HG02970 (cell line): Measurements from ENCODE around the gene PAX5.

Experiments used
- ATAC-seq: cut with Tn5 transposase; IDR thresholded peaks from one replicate; pipeline ENCODE4 v1.9.1; 2021; ENCODE audit warnings: mild to moderate bottlenecking, moderate library complexity, moderate number of reproducible peaks; ENCODE audit not compliant: unreplicated experiment, low FRiP score

Gene PAX5

DNA sequence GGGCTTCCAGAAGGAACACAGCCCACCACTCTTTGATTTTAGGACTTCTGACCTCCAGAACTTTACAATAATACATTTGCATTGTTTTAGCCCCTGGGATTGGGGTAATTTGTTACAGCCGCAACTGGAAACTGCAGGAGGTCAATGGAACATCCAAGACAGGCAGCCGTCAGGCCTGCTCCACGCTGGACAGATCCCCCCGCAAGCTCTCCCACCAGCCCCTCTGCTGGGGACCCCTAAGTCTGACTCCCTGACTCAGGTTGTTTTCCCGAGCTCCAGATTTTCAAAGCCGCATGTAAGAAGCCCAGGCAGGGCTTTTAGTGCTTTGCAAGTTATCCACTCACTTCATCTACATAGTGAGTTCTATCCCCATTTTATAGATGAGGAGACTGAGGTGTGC is 127.6 kb downstream of the PAX5 start:
- ATAC-seq: no peak

DNA sequence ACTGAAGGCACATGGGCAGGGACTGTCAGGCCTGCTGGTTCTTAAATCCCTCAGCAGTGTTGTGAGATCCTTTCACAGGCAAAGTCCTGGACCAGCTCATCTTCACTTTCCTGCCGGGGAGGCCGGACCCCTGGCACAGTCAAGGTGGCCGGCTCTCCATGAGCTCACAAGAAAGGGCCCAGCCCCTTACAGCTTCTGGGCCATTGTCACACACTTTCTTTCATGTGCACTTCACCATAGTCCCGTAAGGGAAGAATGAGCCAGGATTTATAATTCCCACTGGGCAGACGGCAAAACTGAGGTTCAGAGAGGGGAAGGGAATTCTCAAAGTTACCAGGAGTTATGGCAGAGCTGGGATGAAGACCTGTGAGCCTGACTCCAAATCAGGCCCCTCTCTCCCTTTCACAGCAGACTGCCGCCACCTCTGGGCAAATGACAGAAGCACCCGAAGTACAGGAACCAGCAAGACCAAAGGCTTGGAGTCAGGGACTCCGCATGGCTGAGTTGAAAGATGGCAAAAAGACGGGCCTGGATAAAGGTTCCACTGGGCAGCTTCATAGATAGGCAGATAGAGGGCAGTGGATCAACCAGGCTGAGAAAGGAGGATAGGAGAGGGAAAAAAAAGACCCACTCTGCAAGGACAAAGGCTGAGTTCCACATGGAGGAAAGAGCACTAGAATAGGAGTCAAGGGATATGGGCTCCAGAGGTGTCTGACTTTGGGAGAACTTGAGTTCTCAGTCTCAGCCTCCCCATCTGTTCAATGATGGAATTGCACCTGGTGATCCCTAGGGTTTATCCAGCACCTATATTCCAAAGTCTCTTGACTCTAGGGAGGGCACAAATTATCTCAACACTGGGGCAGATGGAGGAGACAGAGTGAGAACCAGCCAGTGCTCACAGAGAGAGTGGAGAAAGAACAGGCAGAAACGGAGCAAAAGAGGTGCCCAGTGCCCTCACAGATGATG is 128.7 kb downstream of the PAX5 start:
- ATAC-seq: no peak

DNA sequence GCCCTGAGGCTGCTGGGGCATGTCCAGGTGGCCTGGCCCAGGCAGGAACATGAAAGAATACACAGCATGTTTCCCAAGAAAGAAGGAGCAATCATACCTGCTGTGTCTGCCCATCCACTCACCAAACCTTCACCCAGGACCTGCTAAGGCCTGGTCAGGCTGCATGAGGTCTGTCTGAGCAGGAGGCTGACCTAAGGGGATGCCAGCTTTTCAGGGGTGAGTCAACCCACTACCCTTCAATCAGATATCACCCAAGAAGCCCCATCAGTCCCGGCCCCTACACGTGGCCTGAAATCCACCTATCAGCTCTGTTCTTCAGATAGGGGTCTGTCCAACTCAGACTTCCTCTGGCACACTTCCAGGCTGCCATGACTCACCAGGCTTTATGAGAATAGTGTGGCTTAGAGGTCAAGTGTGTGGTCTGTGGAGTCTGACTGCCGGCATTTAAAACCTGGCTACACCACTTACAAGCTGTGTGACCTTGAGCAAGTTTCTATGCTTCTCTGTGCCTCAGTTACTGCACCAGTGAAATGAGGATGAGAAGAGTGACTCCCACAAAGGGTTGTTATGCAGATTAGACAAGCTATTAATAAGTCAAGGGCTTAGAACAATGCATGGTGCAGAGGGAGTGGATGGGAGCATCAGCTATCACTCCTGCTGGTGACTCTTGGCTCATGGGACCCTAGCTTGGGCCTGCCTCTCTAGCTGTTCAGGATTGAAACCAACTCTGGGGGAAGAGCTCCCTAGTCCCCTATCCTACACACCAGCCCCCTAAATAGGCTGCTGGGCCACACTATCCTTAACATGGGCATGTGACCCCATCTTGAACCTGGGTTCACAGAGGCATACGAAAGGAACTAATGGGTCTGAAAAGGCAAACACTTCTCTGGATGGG is 130.3 kb downstream of the PAX5 start:
- no peak for ATAC-seq

DNA sequence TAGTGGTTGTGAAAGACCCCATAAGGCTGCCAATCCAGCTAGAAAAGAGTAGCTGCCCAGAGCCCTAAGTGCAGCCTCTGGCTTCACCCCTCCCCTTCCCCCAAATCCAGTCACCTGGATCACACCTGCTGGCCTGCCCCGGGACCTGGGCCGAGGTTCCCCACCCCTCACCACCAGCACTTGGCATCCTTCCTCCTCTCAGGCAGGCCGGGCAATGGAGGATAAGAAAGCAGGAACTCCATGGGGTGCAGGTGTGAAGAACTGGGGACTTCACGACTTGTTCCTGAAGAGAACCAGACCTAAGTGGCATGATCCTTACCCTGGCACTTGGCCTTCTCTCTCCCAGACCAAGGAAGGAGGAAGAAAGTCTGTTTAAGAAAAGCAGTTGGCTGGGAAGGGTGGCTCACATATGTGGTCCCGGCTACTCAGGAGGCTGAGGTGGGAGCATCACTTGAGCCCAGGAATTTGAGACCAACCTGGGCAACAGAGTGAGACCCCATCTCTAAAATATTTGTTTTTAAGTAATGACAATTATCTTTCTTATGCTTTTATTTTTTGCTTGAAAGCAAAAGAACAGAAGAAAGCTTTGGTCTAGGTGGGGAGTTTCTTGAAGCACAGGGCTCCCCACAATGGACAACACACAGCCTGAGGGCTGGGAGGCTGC is 131.1 kb downstream of the PAX5 start:
- no peak for ATAC-seq

DNA sequence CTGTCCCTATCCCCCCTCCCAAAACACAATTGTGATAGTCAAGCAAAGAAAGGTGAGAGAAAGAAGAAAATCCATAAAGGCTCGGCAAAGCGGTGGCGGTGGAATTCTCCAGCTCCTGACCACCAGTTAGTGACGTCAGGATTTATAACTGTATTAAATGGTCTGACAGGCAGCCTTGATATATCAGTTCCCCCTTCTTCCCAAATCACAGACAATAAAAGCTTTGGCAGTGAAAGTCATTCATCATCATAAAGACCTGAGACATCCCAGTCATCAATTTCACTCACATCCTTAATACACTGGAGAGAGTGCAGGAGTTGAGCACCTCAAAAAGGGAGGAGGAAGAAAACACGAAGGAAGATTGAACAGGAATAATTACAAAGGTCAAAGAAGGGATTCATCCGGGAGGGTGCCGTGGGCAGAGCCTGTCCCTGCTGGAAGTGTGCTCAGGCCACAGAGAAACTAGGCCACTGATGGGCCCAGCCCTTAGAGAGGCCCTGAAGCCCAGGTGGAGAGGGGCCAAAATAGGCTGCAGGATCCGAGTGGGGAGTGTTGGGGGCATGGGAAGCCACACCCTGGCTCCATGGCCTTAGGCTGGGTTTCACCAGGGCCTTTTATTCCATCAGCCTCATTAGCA is 131.9 kb downstream of the PAX5 start:
- ATAC-seq: no peak

DNA sequence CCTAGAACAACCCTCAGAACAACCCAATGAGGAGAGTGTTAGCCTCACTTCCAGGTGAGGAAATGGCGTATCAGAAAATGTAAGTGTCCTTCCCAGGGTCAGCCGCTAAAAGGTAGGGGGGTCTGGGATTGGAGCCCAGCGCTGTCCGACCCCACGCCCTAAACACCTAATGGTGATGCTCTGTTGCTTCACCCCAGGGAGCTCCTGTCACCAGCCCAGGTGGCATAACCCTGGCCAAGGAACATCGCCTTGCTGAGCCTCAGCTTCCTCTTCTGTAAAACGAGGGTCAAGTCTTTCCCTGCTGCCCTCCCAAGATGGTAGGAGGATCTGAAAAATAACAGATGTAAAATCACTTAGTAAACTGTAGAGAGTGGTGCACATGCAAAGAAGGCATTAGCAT is 132.5 kb downstream of the PAX5 start:
- ATAC-seq: no peak

DNA sequence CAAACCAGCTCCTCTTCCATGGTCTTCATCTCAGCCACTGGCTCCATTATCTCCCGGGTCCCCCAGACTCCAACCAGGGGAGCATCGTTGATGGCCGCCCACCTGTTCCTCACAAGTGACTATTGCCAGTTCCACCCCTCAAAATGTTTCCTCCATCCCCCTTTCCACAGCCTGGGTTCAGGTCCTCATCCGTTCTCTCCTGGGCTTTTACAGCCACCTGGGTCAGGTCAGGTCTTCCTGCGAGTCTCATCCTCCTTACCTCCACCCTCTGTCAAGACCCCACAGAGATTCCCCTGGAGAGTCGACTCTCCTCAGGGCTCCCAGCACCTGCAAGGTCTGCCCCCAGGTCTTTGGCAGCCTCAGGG is 133.2 kb downstream of the PAX5 start:
- ATAC-seq: no peak

DNA sequence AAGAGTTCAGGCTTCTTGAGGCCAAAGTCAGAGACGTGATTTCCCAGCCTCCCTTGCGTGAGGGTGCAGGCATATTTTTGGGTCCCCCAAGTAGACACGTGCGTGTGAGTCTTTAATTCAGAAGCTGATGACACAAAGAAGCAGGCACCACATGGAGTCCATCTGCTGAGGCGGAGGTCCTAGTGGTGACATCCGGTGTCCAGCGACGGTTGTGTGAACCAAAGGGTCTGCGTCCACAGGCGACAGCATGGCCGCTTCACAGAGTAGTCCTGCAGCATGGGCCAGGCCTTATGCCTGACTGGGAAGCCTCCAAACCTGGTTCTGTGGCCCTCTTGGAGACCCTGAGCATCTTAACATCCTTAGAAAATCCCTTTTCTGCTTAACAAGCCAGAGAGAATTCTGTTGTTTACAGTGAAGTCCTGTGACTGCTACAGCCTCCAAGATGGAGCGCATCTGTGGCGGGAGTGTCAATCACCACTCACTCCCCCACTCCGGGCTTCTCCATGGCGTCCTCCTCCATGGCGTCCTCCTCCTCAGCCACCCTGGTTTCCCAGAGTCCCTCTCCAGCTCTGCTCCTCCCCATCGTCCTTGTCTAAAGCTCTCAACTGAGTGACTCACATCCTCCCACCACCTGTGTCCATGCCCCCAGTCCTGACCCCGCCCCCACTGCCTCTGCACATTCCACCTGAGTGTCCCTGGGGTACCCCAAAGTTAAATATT is 133.8 kb downstream of the PAX5 start:
- ATAC-seq: no peak

DNA sequence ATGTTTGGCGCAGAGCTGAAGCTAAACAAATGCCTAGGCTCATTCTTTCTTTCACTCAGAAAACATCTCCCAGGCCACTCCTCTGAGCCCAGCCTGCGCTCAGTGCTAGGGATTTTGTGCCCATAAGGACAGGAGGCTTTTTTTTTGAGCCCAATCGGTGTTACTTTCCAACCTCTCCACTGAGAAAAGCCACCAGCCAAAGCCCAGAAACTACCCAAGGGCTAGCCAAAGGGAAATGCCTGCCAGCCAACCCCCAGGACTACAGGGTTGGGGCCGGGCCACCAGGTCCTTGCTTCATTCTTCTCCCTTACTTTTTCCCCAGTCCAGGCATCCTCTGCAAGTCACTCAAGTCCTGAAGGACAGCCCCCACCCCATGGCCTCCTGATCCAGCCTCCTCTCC is 134.7 kb downstream of the PAX5 start:
- ATAC-seq: no peak

DNA sequence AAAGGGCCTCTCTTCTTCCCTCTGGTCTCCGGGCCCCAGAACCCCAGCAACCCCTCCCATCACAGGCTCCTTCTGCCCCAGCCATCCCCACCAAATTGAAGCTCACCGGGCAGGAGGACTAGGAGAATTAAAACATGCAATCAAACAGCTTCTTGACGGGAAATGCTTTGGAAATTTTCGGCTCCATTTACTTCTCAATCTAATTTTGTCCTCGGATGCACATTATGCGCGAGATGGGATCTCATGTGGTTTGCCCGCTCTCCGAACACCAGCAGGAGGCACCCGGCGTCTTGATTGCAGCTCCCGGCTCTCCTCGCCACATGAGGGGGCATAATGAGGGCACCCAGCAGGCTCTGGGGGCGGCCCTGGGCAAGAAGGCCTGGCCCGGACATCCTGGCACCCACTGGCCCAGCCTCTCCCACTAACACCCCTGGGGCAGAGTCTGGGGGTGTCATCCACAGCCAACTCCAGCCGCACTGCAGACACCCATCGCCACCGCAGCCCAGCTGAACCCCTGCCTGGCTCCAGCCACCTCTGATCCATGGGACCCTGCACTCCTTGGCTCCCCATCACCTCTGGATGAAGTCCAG is 135.5 kb downstream of the PAX5 start:
- ATAC-seq: no peak

DNA sequence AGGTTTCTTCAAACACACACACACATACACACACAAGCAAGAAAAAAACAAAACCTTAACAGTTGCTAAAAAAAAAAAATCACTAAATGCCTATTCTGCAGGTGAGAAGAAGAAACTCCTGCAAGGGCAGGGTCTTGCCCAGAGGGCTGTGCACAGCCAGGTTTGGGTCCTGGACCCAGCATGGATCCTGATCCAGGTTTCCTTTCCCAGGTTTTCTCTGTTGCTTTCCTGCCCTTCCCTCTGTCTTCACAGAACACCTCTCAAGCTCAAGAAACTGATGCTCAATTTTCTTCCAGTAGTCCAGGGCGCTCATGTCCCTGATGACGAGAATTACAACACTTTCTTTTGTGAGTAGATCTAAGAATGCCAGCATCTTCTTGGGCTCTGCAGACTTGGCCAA is 136.6 kb downstream of the PAX5 start:
- no peak for ATAC-seq

DNA sequence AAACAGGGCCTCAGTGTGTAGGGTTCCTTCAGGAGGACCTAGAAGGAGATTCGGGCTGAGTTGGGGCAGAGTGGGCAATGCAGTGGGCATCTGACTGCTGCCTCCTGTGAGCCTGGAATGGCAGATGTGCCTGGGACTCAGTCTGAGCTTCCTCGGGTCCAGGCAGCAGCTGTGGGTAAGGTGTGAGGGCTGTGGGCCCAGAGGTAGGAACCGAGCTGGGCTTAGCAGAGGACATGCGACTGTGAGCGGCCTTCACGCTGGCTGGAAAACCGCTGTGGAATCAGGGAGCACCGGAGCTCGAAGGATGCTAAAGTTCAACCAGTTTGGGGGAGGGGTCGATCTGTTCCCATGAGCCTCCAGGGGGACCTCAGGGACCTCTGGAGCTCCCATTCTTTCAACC is 137.0 kb downstream of the PAX5 start:
- no peak for ATAC-seq

DNA sequence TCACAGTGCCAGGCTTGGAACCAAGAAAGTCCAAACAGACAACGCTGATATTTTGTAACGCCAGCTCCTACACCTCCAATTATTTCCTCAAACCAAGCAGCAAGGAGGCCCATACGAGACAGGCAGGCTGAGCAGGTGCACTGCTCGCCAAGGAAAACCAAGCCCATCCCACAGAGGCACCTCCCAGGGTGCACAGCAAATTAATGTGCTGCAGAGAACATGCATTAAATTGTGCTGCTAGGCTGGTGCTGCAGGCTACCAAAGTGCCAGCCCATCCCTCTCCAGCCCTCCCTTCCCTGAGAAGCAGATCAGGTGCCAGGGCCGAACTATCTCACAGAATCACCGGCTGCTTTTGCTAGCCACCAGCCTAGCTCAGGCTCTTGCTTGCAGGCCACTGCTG is 137.8 kb downstream of the PAX5 start:
- no peak for ATAC-seq

DNA sequence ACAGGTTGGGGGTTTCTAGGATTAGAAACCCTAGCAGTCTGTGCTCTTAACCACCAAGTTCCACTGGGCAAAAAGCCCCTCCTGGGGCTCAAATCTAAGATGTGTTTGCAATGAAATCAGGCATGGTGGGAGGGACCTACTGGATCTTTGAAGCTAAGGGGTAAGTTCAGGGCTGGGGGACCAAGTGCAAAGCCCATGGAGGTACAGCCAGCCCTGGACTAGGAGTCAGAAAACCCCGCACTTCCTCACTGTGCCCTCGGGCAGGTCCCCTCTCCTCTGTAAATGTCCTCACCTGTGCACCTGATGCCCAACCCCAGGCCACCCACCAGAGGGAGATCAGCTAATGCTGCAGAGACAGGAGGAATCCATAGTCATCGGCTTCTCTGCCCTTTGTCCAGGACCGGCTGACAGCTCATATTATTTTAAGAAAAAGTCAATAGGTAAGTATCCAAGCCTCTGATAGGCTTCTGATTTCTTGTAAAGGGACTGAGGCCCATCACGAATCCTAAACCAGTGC is 138.3 kb downstream of the PAX5 start:
- ATAC-seq: no peak

DNA sequence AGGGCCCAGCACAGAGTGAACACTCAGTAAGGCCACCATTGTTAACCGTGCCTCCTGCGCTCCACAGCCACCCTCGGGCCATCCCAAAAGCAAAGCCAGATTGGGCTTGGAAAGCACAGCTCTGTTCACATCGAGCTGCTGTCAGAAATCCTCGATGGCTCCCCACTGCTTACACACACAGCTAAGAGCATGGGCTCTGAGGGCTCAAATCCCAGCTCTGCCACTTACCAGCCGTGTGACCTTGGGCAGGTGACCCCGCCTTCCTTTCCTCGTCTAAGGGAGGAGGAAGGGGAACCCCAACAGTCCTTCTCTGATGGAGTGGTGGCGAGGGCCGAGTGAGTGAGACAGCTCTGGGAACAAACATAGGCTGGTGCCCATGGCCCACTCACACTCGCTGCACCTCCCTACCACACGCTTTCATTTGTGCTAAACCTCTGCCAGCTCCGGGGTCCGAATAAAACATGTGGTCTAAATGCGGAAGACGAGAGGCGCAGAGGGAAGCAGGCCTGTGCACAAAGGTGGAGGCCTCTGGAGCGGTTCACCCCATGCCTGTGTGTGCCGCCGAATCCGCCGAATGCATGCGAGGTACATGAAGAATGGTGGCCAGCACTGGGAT is 139.3 kb downstream of the PAX5 start:
- ATAC-seq: no peak

DNA sequence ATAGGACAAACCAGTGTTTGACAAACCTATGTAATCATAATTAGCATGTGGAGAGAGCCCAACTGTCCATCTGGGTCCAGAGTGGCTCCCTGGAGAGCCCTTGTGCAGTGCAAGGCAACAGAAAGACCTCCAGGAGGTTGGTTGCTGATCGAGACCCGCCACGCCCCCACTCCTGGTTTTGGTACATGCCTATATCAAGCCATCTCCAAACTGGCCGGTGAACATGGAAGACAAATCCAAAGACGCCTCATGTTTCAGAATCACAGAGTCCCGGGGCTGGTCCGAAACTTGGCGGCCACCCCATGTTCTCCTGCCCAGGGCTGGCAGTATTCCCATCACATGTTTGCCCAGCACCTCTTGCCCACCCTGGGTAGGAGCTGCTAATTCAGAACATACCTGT is 140.2 kb downstream of the PAX5 start:
- ATAC-seq: no peak

DNA sequence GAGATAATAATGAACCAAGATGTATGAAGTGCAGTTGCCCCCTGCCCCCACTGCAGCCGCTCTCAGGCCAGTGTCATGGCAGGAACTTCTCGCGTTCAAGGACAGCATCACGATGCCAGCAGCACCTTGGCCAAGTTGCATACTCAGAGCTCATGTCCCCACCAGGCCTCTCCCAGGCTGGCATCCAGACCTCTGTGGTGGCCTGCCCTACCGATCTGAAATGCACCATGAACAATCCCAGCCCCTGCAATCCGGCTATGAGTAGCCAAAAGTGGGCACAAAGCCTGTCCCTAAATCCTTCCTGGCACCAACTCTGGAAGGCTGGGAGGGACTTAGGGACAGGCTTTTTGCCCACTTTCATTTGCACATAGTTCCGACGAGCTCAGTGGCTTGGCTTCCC is 140.9 kb downstream of the PAX5 start:
- no peak for ATAC-seq

DNA sequence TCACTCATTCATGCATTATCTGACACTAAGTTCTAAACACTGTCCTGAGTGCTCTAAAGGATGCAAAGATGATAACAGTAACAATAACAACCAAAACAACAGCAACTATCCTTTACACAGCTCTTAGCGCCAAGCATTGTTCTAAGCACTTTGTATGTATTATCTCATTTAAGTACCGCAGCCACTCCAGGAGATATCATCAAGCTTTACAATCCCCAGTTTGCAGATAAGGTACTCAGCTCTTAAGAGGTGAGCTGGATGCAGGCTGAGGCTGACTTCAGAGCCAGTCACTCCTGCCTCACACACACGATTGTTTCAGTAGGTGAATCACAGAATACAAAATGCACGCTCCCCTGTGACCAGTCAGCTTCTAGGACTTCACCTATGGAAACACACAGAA is 141.8 kb downstream of the PAX5 start:
- ATAC-seq: no peak

DNA sequence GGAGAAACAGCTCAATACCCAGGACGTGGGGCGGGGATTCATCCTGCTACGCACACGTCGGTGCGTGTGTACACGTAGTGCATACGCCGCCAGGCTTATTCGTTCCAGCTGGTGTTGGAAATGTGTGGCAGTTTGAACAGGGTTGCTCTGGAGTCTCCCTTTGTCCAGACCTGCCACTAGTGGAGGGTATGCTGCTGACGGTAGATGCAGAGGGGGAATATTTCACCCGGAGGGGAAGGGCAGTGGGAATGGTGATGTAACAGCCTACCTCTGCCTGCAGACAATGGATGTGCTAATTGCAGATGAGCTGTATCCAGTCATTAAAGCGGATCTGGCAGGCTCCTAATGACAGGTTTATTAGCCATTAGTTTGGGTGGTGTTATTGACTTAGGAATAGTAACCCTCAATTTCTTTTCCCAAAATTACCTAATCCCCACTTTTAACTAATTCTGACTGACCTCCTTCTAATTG is 142.7 kb downstream of the PAX5 start:
- ATAC-seq: no peak
